GM19239 (cell line): Measurements from ENCODE around the gene FOXO3.
"Not testable (repeated sequence)": the region's sequence is repeated elsewhere in the genome, so short reads cannot be mapped to it uniquely, and the experiment has no call there.

Experiments used
- DNase-seq: peaks from one replicate; pipeline ENCODE4 v3.0.0; 2011; ENCODE audit warnings: low spot score; ENCODE audit not compliant: insufficient read length
- FAIRE-seq: peaks from 2 replicates; lab custom pipeline; 2011; peaks lifted over from hg19 to GRCh38; lab: Jason Lieb, UNC

The FOXO3 gene

GRCh38 chr6:108550256-108550655 lies 10.5 kb upstream of the FOXO3 start:
- FAIRE-seq (no peak), DNase-seq (no peak)

DNA sequence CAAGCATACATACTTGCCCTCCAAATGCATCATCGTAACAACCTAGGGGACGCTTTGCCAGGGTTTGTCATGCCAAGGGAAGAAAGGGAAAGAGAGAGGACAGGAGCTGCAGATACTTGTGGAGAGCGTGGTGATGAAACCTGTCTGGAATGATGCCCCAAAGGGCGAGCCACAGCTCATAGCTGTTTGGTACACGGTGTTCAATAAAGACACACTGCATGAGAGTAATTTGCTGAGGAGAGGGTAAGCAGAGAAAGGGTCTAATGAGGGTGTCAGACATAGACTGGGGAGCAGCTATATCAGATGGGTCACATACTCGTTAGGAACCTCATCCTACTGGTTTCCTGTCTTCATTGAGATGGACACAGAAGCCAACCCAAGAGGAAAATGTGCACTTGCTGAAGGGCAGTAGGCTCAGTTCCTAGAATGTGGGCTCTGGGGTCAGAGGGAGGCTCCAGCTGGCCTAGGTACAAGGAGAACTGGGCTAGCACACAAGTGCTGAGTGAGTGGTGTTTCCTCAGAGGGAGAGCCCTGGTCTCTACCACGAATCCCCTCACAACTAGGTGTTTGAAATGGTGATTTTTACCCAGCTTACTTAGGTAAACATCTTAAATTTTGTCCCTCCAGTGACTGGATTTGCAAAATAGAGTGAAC lies 5.2 kb upstream of the FOXO3 start:
- FAIRE-seq: no peak
- DNase-seq: no peak

- peak; percentile 21 for FAIRE-seq
- DNase-seq: no peak
These were observed 4.5 kb upstream of the FOXO3 start for GRCh38 chr6:108556250-108556649.

- DNase-seq (no peak), FAIRE-seq (no peak)
These were observed 3.7 kb upstream of the FOXO3 start for GRCh38 chr6:108556866-108557493.

DNA sequence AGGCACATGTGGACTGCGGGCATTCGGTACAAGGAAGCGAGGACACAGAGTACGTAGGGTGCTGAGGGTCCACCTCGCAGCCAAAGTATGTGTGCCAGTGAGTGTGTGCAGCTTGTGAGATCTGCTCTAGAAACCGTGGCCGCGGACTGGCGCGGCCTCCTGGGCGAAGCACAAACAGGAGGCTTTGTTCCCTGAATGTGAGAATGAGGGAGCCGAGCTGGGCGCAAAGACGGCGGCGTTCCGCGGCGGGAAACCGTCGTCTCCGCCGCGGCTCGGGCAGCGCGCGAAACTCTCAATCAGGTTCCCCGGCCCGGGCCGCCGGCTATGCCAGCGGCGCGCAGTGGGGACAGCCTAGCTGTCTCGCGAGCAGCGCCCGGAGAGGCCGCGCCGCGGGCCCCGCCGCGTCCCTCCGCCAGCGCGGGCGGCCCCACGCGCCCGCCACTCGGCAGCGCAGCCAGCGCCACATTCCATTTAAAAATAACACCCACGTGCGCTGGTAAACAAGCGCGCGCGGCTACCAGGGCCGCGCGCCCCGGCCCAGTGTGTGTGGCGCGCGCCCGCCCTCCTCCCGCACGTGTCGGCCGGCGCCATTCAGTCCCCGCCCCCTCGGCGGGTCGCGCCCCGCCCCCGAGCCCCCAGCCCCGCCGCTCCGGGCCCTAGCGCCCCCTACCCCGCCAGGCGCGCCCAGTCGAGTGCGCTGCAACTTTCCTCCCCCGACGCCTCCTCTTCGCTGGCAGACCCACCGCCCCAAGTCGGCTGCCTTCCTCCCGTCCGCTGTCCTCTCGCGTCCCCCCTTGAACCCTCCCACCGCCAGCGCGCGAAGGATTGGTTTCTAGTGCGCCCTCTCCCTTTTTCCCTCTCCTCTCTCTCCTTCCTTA lies 3.0 kb upstream of the FOXO3 start:
- DNase-seq: no peak

DNA sequence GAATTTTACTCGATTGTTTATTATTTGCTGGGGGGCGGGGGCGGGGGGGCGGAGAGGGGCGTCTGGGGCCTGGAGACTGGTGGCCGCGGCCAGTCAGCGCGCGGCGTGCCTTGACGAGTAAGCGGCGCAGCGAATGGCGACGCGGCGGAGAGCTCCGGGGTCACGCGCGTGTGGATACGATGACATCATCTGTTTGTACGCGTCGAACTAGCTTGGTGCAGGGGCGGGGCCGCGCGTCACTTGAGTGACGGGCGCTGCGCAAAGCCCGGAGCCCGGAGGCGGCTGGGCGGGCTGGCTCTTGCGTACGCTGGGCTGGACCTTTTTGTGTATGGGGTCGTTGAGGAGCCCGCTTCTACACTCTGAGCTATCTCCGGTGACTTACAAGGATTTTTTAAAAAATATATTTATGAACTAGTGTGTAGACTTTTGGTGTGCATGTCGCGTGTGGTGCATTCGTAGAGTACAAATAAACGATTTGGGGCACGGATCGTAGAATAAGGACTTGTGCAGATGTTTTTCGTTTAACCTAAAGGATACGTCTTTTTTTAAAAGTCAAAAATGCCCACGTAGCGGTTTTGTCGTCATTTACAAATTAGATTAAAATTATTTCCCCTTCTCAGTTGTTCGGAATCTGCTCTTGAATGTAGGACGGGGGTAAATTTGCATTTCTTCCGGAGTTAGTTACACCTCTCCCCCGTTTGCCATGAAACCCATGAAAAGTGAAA lies 2.2 kb upstream of the FOXO3 start:
- DNase-seq (peak; percentile 79), FAIRE-seq (peak; percentile 87)

More for the DNA sequence above, 3.0 kb upstream of the FOXO3 start:
- no peak for FAIRE-seq

- DNase-seq (peak; percentile 79), FAIRE-seq (no peak)
These were observed 1.4 kb upstream of the FOXO3 start for GRCh38 chr6:108559097-108559883.

- DNase-seq (no peak), FAIRE-seq (no peak)
These were observed 744 bp upstream of the FOXO3 start for GRCh38 chr6:108559884-108560462.

- DNase-seq, FAIRE-seq: not testable (repeated sequence)
These were observed 561 bp downstream of the FOXO3 start for GRCh38 chr6:108561309-108561647.

DNA sequence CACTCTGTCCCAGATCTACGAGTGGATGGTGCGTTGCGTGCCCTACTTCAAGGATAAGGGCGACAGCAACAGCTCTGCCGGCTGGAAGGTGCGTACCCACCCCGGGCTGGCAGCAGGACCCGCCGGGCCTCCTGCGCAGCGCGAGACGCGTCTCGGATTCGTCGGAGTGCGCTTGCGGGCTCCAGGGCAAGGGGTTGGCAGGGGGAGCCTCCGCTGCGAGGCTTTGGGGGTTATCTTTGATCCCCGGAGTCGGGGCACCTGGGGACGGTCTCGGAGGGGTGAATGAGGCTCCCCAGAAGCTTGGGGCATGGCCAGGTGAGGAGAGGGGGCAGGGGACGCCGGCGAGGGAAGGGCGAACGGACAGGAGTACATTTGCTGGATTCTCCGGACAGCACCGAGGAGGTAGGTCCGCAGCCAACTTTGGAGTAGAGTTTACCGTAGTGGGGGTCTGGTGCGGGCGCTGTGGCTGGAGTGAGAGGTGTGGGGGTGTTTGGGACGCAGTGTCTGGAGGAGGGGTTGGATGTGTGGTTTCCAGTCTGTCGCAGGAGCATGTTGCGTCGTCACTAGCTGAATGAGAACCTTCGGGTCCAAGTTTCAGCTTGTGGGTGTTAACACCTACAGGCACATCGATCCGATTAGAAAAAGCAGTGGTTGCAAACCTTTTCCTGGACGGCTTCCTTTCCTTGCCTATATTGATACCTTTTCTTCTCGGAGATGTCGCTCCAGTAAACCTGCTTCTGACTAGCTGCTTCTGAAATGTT lies 1.2 kb downstream of the FOXO3 start:
- DNase-seq (no peak), FAIRE-seq (no peak)

DNA sequence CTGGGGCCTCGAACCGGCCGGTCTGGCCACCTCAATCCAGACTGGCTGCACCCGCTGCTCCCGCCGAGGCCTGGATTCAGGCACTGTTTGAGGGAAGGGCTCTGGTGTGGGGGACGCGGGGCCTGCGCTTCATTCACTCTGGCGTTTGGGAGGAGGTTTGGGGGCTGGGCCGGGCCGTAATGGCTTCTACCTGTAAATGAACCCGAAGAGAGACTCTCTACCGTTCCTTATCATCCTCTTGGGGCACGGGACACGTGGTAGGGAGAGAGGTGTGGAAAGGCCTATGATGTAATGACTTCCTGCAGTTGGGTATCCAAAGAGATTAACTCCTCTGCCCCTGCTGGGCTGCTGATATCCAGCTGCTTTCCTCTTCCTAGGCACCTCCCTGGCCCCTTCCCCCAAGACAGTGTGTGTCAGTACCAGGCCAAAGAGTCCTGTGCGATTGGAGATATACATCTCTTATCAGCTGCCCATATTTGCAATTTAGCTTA lies 1.8 kb downstream of the FOXO3 start:
- no peak for FAIRE-seq
- DNase-seq: no peak

DNA sequence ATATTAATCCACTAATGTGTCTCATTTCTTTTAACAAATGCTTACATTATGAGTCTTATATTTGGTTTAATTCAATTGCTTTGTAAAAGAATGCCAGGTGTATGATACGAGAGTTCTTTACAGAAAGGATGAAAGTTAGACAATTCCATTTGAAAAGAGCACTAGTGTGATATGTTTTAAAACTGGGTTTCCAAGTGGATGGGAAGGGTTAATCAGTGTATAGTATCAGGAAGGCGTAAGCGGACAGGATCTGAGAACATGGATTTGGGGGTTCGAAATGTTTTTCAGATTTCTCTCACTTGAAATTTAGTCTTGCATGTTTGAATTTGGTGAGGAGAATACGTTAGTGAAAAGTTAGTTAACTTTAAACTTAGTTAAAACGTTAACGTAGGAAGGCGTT lies 2.6 kb downstream of the FOXO3 start:
- no peak for FAIRE-seq
- no peak for DNase-seq

DNA sequence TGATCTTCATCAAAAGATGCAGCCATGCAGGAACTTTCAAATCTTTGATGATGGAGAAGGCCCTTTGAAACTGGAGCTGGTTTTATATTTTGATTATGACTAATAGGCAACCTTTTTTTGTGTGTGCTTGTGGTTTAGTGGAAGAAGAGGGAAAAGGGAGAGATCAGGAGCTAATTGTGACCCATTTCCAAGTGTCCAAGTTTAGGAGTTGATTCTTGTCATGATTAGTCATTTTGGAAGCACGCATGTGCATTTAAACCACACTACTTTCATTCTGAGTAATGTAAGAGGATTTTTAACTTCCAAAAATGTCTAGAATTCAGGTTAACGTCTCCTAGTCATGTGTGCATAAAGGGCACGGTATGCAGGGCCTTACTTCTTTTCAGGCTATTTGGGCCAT lies 3.5 kb downstream of the FOXO3 start:
- peak; percentile 75 for FAIRE-seq

DNA sequence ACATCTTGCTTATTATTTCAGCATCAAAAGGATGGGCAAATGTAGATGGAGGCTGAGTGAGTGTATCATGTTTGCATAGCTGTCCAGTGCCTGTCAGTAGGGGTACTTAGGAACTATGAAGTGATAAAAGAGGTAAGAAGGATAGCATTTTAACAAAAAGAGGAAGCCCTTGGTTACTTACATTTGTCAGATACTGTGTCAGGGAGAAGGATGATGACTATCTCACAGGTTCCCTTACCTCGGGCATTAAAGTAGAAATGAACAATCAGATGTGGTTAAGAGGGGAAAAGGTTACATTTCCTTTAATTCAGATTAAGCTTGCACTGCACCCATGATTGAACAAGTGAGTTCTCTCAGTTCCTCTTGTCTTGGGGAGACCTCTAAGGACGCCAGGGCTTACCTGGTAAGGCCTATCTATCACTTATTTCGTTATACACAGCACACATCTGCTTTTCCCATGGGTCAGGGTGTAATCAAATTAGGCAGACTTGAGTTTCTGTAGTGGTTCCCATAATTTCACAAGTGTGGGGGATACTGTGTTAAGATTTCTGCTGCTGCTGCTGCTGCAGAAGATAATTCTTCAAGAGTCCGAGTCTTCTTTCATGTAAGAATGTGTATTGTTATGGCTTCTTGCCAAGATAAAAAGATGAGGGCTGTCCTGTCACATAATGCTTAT lies 4.5 kb downstream of the FOXO3 start:
- FAIRE-seq (peak; percentile 79), DNase-seq (no peak)

More for the DNA sequence above, 3.5 kb downstream of the FOXO3 start:
- no peak for DNase-seq

DNA sequence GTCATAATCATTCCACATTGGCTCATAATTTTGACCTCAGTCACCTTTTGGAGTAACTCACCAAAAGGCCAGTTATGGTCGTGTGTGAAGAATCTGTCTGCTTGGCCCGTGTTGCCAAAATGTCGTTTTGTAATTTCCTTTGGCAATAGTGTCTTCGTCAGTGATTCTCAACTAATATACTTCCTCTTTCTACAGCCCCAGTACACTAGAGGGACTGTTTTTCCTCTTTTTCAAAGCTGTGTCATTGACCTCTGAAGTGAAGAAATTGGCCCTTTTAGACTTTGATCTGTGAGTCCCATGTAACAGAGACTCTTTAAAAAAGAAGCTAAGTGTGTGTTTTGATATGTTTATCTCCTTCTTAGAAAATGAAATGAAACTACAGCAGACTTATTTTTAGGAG lies 5.2 kb downstream of the FOXO3 start:
- FAIRE-seq: peak; percentile 66

GRCh38 chr6:108566406-108566805 lies 5.7 kb downstream of the FOXO3 start:
- DNase-seq (no peak), FAIRE-seq (no peak)

More for the DNA sequence above, 5.2 kb downstream of the FOXO3 start:
- no peak for DNase-seq

DNA sequence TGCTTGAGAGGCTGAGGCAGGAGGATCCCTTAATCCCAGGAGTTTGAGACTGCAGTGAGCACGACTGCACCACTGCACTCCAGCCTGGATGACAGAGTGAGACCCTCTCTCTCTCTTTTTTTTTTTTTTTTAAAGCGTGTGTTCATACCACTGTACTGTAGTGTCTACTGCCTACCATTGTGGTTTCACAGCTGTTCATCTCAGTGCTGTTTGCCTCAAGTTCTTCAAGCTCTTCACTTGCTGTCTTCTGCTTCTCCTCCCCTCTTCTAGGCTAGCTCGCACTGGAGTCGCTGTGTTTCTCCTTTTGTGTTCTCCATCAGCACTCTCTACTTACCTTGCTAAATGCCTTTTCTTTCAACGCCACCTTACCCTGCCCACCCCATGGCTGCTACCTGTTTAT lies 7.4 kb downstream of the FOXO3 start:
- DNase-seq (no peak), FAIRE-seq (no peak)
